Tibial artery (tissue), 4 donors: ENCODE data around the gene HORMAD2.
"Not testable (repeated sequence)": the region's sequence is repeated elsewhere in the genome, so short reads cannot be mapped to it uniquely, and the experiment has no call there.

Experiments
- DNase-seq, 2 donors: peaks; one replicate each; pipeline ENCODE4 v3.0.0-alpha.2; 2019
- H3K27ac ChIP-seq, 2 donors: fragments of 200-600 bp; sonication (generic) in 1 of 2; 1 replicate in 1 of 2; 2 replicates in 1 of 2; pipeline ENCODE4 v1.5.1; 2018 to 2019; ENCODE audit warnings: mild to moderate bottlenecking in 1 of 2
- H3K27me3 ChIP-seq, 2 donors: fragments of 200-600 bp; sonication (generic) in 1 of 2; one replicate each; pipeline versions ENCODE4 v1.5.1 to v1.6.0; 2016 to 2019
- H3K36me3 ChIP-seq, 3 donors: fragments of 200-600 bp; sonication (generic) in 2 of 3; one replicate each; pipeline ENCODE4 v1.5.1; 2016 to 2019; ENCODE audit warnings: mild to moderate bottlenecking in 2 of 3
- H3K4me1 ChIP-seq, 4 donors: fragments of 200-600 bp; sonication (generic) in 2 of 4; 1 replicate in 3 of 4; 2 replicates in 1 of 4; pipeline ENCODE4 v1.5.1; 2016 to 2019
- H3K4me3 ChIP-seq, 2 donors: fragments of 200-600 bp; sonication (generic) in 1 of 2; 1 replicate in 1 of 2; 2 replicates in 1 of 2; pipeline ENCODE4 v1.5.1; 2018 to 2019; ENCODE audit warnings: mild to moderate bottlenecking in 2 of 2
- H3K9me3 ChIP-seq, 3 donors: fragments of 200-600 bp; sonication (generic) in 1 of 3; one replicate each; pipeline ENCODE4 v1.5.1; 2016 to 2019
- CTCF ChIP-seq, 2 experiments: fragments of 200-600 bp in 1 of 2; fragments of 450-650 bp in 1 of 2; IDR thresholded peaks; one replicate each; pipeline ENCODE4 v1.5.1; 2017 to 2019; ENCODE audit warnings: antibody characterized with exemption in 2 of 2, mild to moderate bottlenecking in 1 of 2, moderate library complexity in 1 of 2
- intact Hi-C: fragments of 100-400 bp; cut with DNase I; formaldehyde crosslinking; loops from one replicate; pipeline ENCODE4 v1.15.0; 2023; ENCODE audit warnings: low total_unique reads

Gene HORMAD2

GRCh38 chr22:30080805-30081204 lies 541 bp downstream of the HORMAD2 start:
- H3K9me3 ChIP-seq, result no peaks in the 10 kb centered on the region
- TF ChIP-seq CTCF (IDR thresholded peaks at IDR 0.05), result no peak
- H3K27me3 ChIP-seq, result peaks cover 0 to 39% of the 10 kb centered on the region in 2 donors
- DNase-seq, result no peak
- no peak overlapping the region for H3K4me3 ChIP-seq
- intact Hi-C loops, result loop anchor here (10.0 kb wide), 1 partner anchor 446 kb away; no protein-coding TSS in a partner anchor
- no peaks in the 10 kb centered on the region for H3K36me3 ChIP-seq
- H3K27ac ChIP-seq, result no peak overlapping the region
- peaks cover 0 to 3% (median 0%) of the 10 kb centered on the region in 4 donors for H3K4me1 ChIP-seq

- Histone ChIP-seq H3K27ac (no peak overlapping the region), H3K4me3 (no peak overlapping the region), H3K36me3 (no peaks in the 10 kb centered on the region), H3K9me3 (no peaks in the 10 kb centered on the region), H3K4me1 (no peaks in the 10 kb centered on the region), H3K27me3 (peaks cover 0 to 7% of the 10 kb centered on the region in 2 donors)
- no peak for TF ChIP-seq CTCF (IDR thresholded peaks at IDR 0.05)
- intact Hi-C loops, result loop anchor here (10.0 kb wide), 1 partner anchor 452 kb away; no protein-coding TSS in a partner anchor
- DNase-seq, result no peak
These were observed 6.2 kb downstream of the HORMAD2 start for GRCh38 chr22:30086496-30086895.

- H3K36me3 ChIP-seq, H3K27ac ChIP-seq, DNase-seq, H3K9me3 ChIP-seq, H3K27me3 ChIP-seq, H3K4me3 ChIP-seq, H3K4me1 ChIP-seq: not testable (repeated sequence)
- intact Hi-C loops, result loop anchor here (10.0 kb wide), 1 partner anchor 452 kb away; no protein-coding TSS in a partner anchor
These were observed 6.8 kb downstream of the HORMAD2 start for GRCh38 chr22:30087037-30087436.

- no peak for TF ChIP-seq CTCF (IDR thresholded peaks at IDR 0.05)
- H3K4me3 ChIP-seq, result no peak overlapping the region
- H3K9me3 ChIP-seq, result peaks cover 0 to 2% (median 0%) of the 10 kb centered on the region in 3 donors
- H3K27me3 ChIP-seq, result peaks cover 0 to 8% of the 10 kb centered on the region in 2 donors
- no peak overlapping the region for H3K27ac ChIP-seq
- intact Hi-C loops, result loop anchor here (10.0 kb wide), 1 partner anchor 453 kb away; no protein-coding TSS in a partner anchor
- H3K4me1 ChIP-seq, result no peaks in the 10 kb centered on the region
- H3K36me3 ChIP-seq, result no peaks in the 10 kb centered on the region
- DNase-seq, result no peak
These were observed 7.3 kb downstream of the HORMAD2 start for GRCh38 chr22:30087611-30088010.

GRCh38 chr22:30088468-30088867 lies 8.2 kb downstream of the HORMAD2 start:
- TF ChIP-seq CTCF (IDR thresholded peaks at IDR 0.05), result no peak
- no peak for DNase-seq
- Histone ChIP-seq H3K27ac (peak overlapping the region in 1 of 2 donors; percentile 1), H3K36me3 (no peaks in the 10 kb centered on the region), H3K9me3 (peaks cover 0 to 6% (median 0%) of the 10 kb centered on the region in 3 donors), H3K27me3 (peaks cover 0 to 10% of the 10 kb centered on the region in 2 donors), H3K4me3 (no peak overlapping the region), H3K4me1 (no peaks in the 10 kb centered on the region)
- intact Hi-C loops, result loop anchor here (10.0 kb wide), 1 partner anchor 454 kb away; no protein-coding TSS in a partner anchor

GRCh38 chr22:30089655-30089974 lies 9.4 kb downstream of the HORMAD2 start:
- DNase-seq, result no peak
- H3K4me3 ChIP-seq, result no peak overlapping the region
- H3K27me3 ChIP-seq, result peaks cover 0 to 12% of the 10 kb centered on the region in 2 donors
- peaks cover 0 to 6% (median 0%) of the 10 kb centered on the region in 3 donors for H3K9me3 ChIP-seq
- H3K27ac ChIP-seq, result peak overlapping the region in 1 of 2 donors; percentile 21
- H3K36me3 ChIP-seq, result no peaks in the 10 kb centered on the region
- TF ChIP-seq CTCF (IDR thresholded peaks at IDR 0.05), result no peak
- no peaks in the 10 kb centered on the region for H3K4me1 ChIP-seq
- intact Hi-C loops, result loop anchor here (10.0 kb wide), 1 partner anchor 455 kb away; no protein-coding TSS in a partner anchor
